CD4-positive, alpha-beta memory T cell (primary cell): Measurements from ENCODE around the gene LEFTY1. TPM values are rescaled to one million over a fixed set of nuclear protein-coding genes. Genes with fewer than 3 reads are reported as not detected.

Experiments
- CTCF ChIA-PET: fragments of 350-600 bp; sonication (Branson Sonifier 250); formaldehyde crosslinking; loops from one replicate; lab custom pipeline; 2021; ENCODE audit warnings: inconsistent platforms; ENCODE audit not compliant: partially characterized antibody; lab: Charles Lee
- POLR2A ChIA-PET: fragments of 350-600 bp; sonication (Branson Sonifier 250); formaldehyde crosslinking; loops from one replicate; lab custom pipeline; 2021; ENCODE audit not compliant: partially characterized antibody; lab: Charles Lee
- DNase-seq, 5 donors: peaks; one replicate each; pipeline versions ENCODE4 v3.0.0 to v3.0.0-alpha.2; 2020 to 2022; ENCODE audit warnings: mixed read lengths in 1 of 5
- H3K27ac ChIP-seq: one replicate; pipeline ENCODE4 v1.7.0; 2013; ENCODE audit warnings: low read depth, low read length
- H3K27me3 ChIP-seq: 2 replicates; pipeline ENCODE4 v1.7.0; 2013; ENCODE audit warnings: mild to moderate bottlenecking, low read length, moderate library complexity; ENCODE audit not compliant: insufficient read depth
- H3K36me3 ChIP-seq: 2 replicates; pipeline ENCODE4 v1.7.0; 2013; ENCODE audit warnings: mild to moderate bottlenecking, low read length, moderate library complexity; ENCODE audit not compliant: insufficient read depth
- H3K4me1 ChIP-seq: 2 replicates; pipeline ENCODE4 v1.7.0; 2013; ENCODE audit warnings: mild to moderate bottlenecking, low read length, moderate library complexity; ENCODE audit not compliant: insufficient read depth
- H3K4me3 ChIP-seq, 2 donors: one replicate each; pipeline ENCODE4 v1.7.0; 2013; ENCODE audit warnings: low read length in 2 of 2, mild to moderate bottlenecking in 1 of 2
- H3K9me3 ChIP-seq, 2 donors: one replicate each; pipeline ENCODE4 v1.7.0; 2013; ENCODE audit warnings: low read length in 2 of 2, control low read depth in 1 of 2; ENCODE audit not compliant: control insufficient read depth in 1 of 2
- H3K27ac Mint-ChIP-seq, 7 donors: one replicate each; pipeline ENCODE4 v1.8.0; 2020 to 2021; ENCODE audit warnings: mixed read lengths in 7 of 7, mild to moderate bottlenecking in 6 of 7, inconsistent platforms in 3 of 7, moderate library complexity in 3 of 7
- H3K27me3 Mint-ChIP-seq, 2 donors: one replicate each; pipeline ENCODE4 v1.8.0; 2020 to 2021; ENCODE audit warnings: mixed read lengths in 2 of 2
- H3K36me3 Mint-ChIP-seq, 2 donors: one replicate each; pipeline ENCODE4 v1.8.0; 2020 to 2021; ENCODE audit warnings: mixed read lengths in 2 of 2, inconsistent platforms in 1 of 2, mild to moderate bottlenecking in 1 of 2
- H3K4me1 Mint-ChIP-seq, 4 donors: one replicate each; pipeline ENCODE4 v1.8.0; 2020 to 2021; ENCODE audit warnings: mixed read lengths in 4 of 4, mild to moderate bottlenecking in 1 of 4
- H3K4me3 Mint-ChIP-seq, 8 donors: one replicate each; pipeline ENCODE4 v1.8.0; 2020 to 2021; ENCODE audit warnings: mixed read lengths in 8 of 8, mild to moderate bottlenecking in 7 of 8, moderate library complexity in 6 of 8, inconsistent platforms in 3 of 8
- H3K9me3 Mint-ChIP-seq, 8 donors: one replicate each; pipeline ENCODE4 v1.8.0; 2020 to 2021; ENCODE audit warnings: mixed read lengths in 8 of 8, mild to moderate bottlenecking in 5 of 8, inconsistent platforms in 3 of 8, moderate library complexity in 1 of 8
- intact Hi-C: fragments of 100-400 bp; cut with micrococcal nuclease; formaldehyde crosslinking; loops from one replicate; pipeline ENCODE4 v1.15.1; 2023
- polyA plus RNA-seq, 2 donors: library from polyadenylated mRNA; unstranded; fragments of 300-500 nt; fragmentation: Illumina TruSeq; gene quantifications; one replicate each; pipeline ENCODE4 v1.2.3, GENCODE V29; 2021
- total RNA-seq, 2 experiments: library from RNA; stranded (reverse); gene quantifications; one replicate each; pipeline ENCODE4 v1.2.3, GENCODE V29; 2021

LEFTY1 gene
- total and polyA plus RNA-seq, 4 experiments from 2014 or later: 0.55 to 0.75 TPM; not detected in 2

GRCh38 chr1:225885336-225885735 is 3.6 kb downstream of the LEFTY1 start:
- no peaks in the 10 kb centered on the region for H3K9me3 ChIP-seq
- peak overlapping the region in 1 of 8 donors; percentile 20 for H3K4me3 Mint-ChIP-seq
- no peak for DNase-seq
- H3K4me1 ChIP-seq: peaks cover 15% of the 10 kb centered on the region
- H3K36me3 ChIP-seq: no peaks in the 10 kb centered on the region
- H3K9me3 Mint-ChIP-seq: no peaks in the 10 kb centered on the region
- peaks cover 8 to 32% (median 17%) of the 10 kb centered on the region in 4 donors for H3K4me1 Mint-ChIP-seq
- H3K27me3 Mint-ChIP-seq: no peaks in the 10 kb centered on the region
- H3K27ac ChIP-seq: no peak overlapping the region
- peaks cover 0 to 13% of the 10 kb centered on the region in 2 donors for H3K36me3 Mint-ChIP-seq
- no peak overlapping the region for H3K4me3 ChIP-seq
- H3K27me3 ChIP-seq: no peaks in the 10 kb centered on the region
- CTCF ChIA-PET: interaction anchor here (13.2 kb wide), 1 partner anchor 18 kb away, joined by 294 read pairs; no protein-coding TSS in a partner anchor
- no peak overlapping the region for H3K27ac Mint-ChIP-seq
- intact Hi-C loops: no loop called here
- POLR2A ChIA-PET: interaction anchor here (17.9 kb wide), 1 partner anchor 16 kb away, joined by 730 read pairs; no protein-coding TSS in a partner anchor

- intact Hi-C loops: loop anchor here (1.0 to 5.0 kb wide), 3 partner anchors 41 to 179 kb away; partner anchors contain the start of genes H3-3A and SRP9
- Mint-ChIP-seq H3K9me3 (no peaks in the 10 kb centered on the region), H3K27ac (peak overlapping the region; percentile 48 to 97 (median 80)), H3K36me3 (peaks cover 7 to 24% of the 10 kb centered on the region in 2 donors), H3K4me3 (peak overlapping the region; percentile 92 to 99 (median 98)), H3K27me3 (no peaks in the 10 kb centered on the region), H3K4me1 (peaks cover 23 to 41% (median 31%) of the 10 kb centered on the region in 4 donors)
- ChIA-PET CTCF (interaction anchor here (0.7 to 13.2 kb wide), 8 partner anchors 8 to 40 kb away, joined by 3 to 294 read pairs (median 12); no protein-coding TSS in a partner anchor), POLR2A (interaction anchor here (0.7 to 17.9 kb wide), 14 partner anchors 12 to 995 kb away, joined by 4 to 730 read pairs (median 30); partner anchors contain the start of genes H3-3A, LBR, PYCR2 and SDE2)
- Histone ChIP-seq H3K4me1 (peaks cover 31% of the 10 kb centered on the region), H3K27me3 (no peaks in the 10 kb centered on the region), H3K9me3 (no peaks in the 10 kb centered on the region), H3K36me3 (peaks cover 10% of the 10 kb centered on the region), H3K27ac (no peak overlapping the region), H3K4me3 (no peak overlapping the region)
- no peak for DNase-seq
These were observed 5.2 kb downstream of the LEFTY1 start for GRCh38 chr1:225883616-225884265.

- no peaks in the 10 kb centered on the region for H3K27me3 Mint-ChIP-seq
- H3K36me3 Mint-ChIP-seq: peaks cover 11 to 32% of the 10 kb centered on the region in 2 donors
- intact Hi-C loops: loop anchor here (1.0 to 5.0 kb wide), 4 partner anchors 14 to 179 kb away; partner anchors contain the start of genes H3-3A and SRP9
- Histone ChIP-seq H3K4me1 (peaks cover 39% of the 10 kb centered on the region), H3K4me3 (peak overlapping the region; percentile 89 to 98), H3K27ac (peak overlapping the region; percentile 84), H3K36me3 (peaks cover 17% of the 10 kb centered on the region), H3K9me3 (no peaks in the 10 kb centered on the region), H3K27me3 (no peaks in the 10 kb centered on the region)
- no peaks in the 10 kb centered on the region for H3K9me3 Mint-ChIP-seq
- peak overlapping the region; percentile 92 to 97 (median 96) for H3K27ac Mint-ChIP-seq
- H3K4me3 Mint-ChIP-seq: peak overlapping the region; percentile 95 to 99 (median 98)
- CTCF ChIA-PET: interaction anchor here (0.7 to 13.2 kb wide), 11 partner anchors 9 to 422 kb away, joined by 3 to 294 read pairs (median 7); partner anchors contain the start of gene SRP9
- POLR2A ChIA-PET: interaction anchor here (0.6 to 17.9 kb wide), 26 partner anchors 11 to 996 kb away, joined by 3 to 730 read pairs (median 8); partner anchors contain the start of genes H3-3A, LBR, PARP1 and PYCR2
- DNase-seq: peak; percentile 27 to 51 (median 34)
- peaks cover 28 to 49% (median 37%) of the 10 kb centered on the region in 4 donors for H3K4me1 Mint-ChIP-seq
These were observed 6.0 kb downstream of the LEFTY1 start for GRCh38 chr1:225882694-225883615.

GRCh38 chr1:225881959-225882693 is 6.8 kb downstream of the LEFTY1 start, which contains the start of gene TMEM63A:
TSS of gene TMEM63A (minus strand) at chr1:225882380. CDS start at chr1:225877580, 4,800 bp downstream.
- CTCF ChIA-PET: interaction anchor here (0.7 to 13.2 kb wide), 12 partner anchors 10 to 421 kb away, joined by 3 to 294 read pairs (median 6); partner anchors contain the start of gene SRP9

GRCh38 chr1:225881081-225881958 is 7.6 kb downstream of the LEFTY1 start:
- H3K36me3 ChIP-seq: peaks cover 30% of the 10 kb centered on the region
- intact Hi-C loops: loop anchor here (1.0 to 5.0 kb wide), 4 partner anchors 15 to 181 kb away; partner anchors contain the start of gene H3-3A

More at GRCh38 chr1:225881959-225882693, 6.8 kb downstream of the LEFTY1 start, which contains the start of gene TMEM63A:
- Histone ChIP-seq H3K4me3 (peak within 1 kb of the TSS; percentile 89 to 98), H3K27me3 (no peaks in the 10 kb centered on the region), H3K9me3 (no peaks in the 10 kb centered on the region), H3K4me1 (peaks cover 48% of the 10 kb centered on the region), H3K27ac (peak within 1 kb of the TSS; percentile 84), H3K36me3 (peaks cover 26% of the 10 kb centered on the region)
- intact Hi-C loops: loop anchor here (1.0 to 5.0 kb wide), 5 partner anchors 15 to 180 kb away; partner anchors contain the start of gene H3-3A
- Mint-ChIP-seq H3K4me3 (peak within 1 kb of the TSS; percentile 95 to 99 (median 98)), H3K36me3 (peaks cover 19 to 40% of the 10 kb centered on the region in 2 donors), H3K27me3 (no peaks in the 10 kb centered on the region), H3K4me1 (peaks cover 37 to 57% (median 46%) of the 10 kb centered on the region in 4 donors), H3K27ac (peak within 1 kb of the TSS; percentile 93 to 97 (median 96)), H3K9me3 (no peaks in the 10 kb centered on the region)
- POLR2A ChIA-PET: interaction anchor here (1.0 to 17.9 kb wide), 27 partner anchors 10 to 526 kb away, joined by 3 to 730 read pairs (median 9); partner anchors contain the start of genes EPHX1, H3-3A, LBR and PARP1
- DNase-seq: peak; percentile 86 to 92 (median 88)

More at GRCh38 chr1:225881081-225881958, 7.6 kb downstream of the LEFTY1 start:
- DNase-seq: peak; percentile 45 to 72 (median 50)
- CTCF ChIA-PET: interaction anchor here (0.7 to 13.2 kb wide), 10 partner anchors 11 to 104 kb away, joined by 3 to 294 read pairs (median 6); partner anchors contain the start of gene SRP9
- Histone ChIP-seq H3K4me3 (peak overlapping the region; percentile 89 to 98), H3K9me3 (no peaks in the 10 kb centered on the region), H3K27ac (peak overlapping the region; percentile 84), H3K4me1 (peaks cover 56% of the 10 kb centered on the region), H3K27me3 (no peaks in the 10 kb centered on the region)
- H3K9me3 Mint-ChIP-seq: no peaks in the 10 kb centered on the region
- H3K36me3 Mint-ChIP-seq: peaks cover 22 to 47% of the 10 kb centered on the region in 2 donors
- H3K4me3 Mint-ChIP-seq: peak overlapping the region; percentile 95 to 99 (median 98)
- peak overlapping the region; percentile 93 to 97 (median 96) for H3K27ac Mint-ChIP-seq
- POLR2A ChIA-PET: interaction anchor here (0.7 to 17.9 kb wide), 28 partner anchors 9 to 527 kb away, joined by 3 to 730 read pairs (median 8); partner anchors contain the start of genes EPHX1, H3-3A, LBR and PARP1
- H3K27me3 Mint-ChIP-seq: no peaks in the 10 kb centered on the region
- H3K4me1 Mint-ChIP-seq: peaks cover 41 to 65% (median 52%) of the 10 kb centered on the region in 4 donors
